HL-60 (cell line): ENCODE results near the gene KATNB1.
"Not testable (repeated sequence)": the region's sequence is repeated elsewhere in the genome, so short reads cannot be mapped to it uniquely, and the experiment has no call there.

ENCODE experiments used
- DNase-seq, 2 experiments: peaks; one replicate each; pipeline ENCODE4 v3.0.0-alpha.2; 2010 to 2020; ENCODE audit warnings: low read depth in 1 of 2, low spot score in 1 of 2
- H3K27ac ChIP-seq: fragments of 250-450 bp; sonication (Bioruptor Pico); replicated peaks from 2 replicates; pipeline ENCODE4 v1.5.1; 2020; ENCODE audit warnings: mild to moderate bottlenecking, moderate library complexity
- H3K27me3 ChIP-seq: fragments of 250-450 bp; sonication (Bioruptor Pico); 2 replicates; pipeline ENCODE4 v1.5.1; 2021; ENCODE audit warnings: mild to moderate bottlenecking, moderate library complexity; ENCODE audit not compliant: insufficient read depth, poor library complexity, severe bottlenecking
- H3K4me3 ChIP-seq: replicated peaks from 2 replicates; pipeline ENCODE4 v1.5.1; 2011; ENCODE audit warnings: mild to moderate bottlenecking, control low read depth, low read length; ENCODE audit not compliant: insufficient read depth
- CTCF ChIP-seq: IDR thresholded peaks from one replicate; pipeline ENCODE4 v1.5.1; 2011; ENCODE audit warnings: low read length, control low read depth, inconsistent platforms; ENCODE audit not compliant: insufficient read depth
- GABPA ChIP-seq: IDR thresholded peaks from 2 replicates; pipeline ENCODE4 v1.6.1; 2012; ENCODE audit warnings: low read depth
- POLR2AphosphoS5 ChIP-seq: IDR thresholded peaks from 2 replicates; pipeline ENCODE4 v1.6.1; 2012; ENCODE audit warnings: low read depth
- REST ChIP-seq: IDR thresholded peaks from 2 replicates; pipeline ENCODE4 v1.6.1; 2012; ENCODE audit warnings: low read depth; ENCODE audit not compliant: insufficient replicate concordance
- SPI1 ChIP-seq: IDR thresholded peaks from 2 replicates; pipeline ENCODE4 v1.6.1; 2012; ENCODE audit warnings: low read depth, mild to moderate bottlenecking, borderline replicate concordance

The KATNB1 gene

GRCh38 chr16:57727610-57728009, 8.0 kb upstream of the KATNB1 start:
- Histone ChIP-seq H3K4me3 (no peak overlapping the region), H3K27ac (no peak overlapping the region), H3K27me3 (no peaks in the 10 kb centered on the region)
- TF ChIP-seq POLR2AphosphoS5 = no peak
- TF ChIP-seq GABPA = no peak
- no peak for TF ChIP-seq SPI1
- no peak for TF ChIP-seq CTCF
- no peak for TF ChIP-seq REST
- no peak for DNase-seq

GRCh38 chr16:57728336-57729181, 7.0 kb upstream of the KATNB1 start:
- Histone ChIP-seq H3K27me3 (no peaks in the 10 kb centered on the region), H3K27ac (no peak overlapping the region), H3K4me3 (no peak overlapping the region)
- no peak for TF ChIP-seq REST
- TF ChIP-seq SPI1 = no peak
- TF ChIP-seq CTCF = no peak
- TF ChIP-seq GABPA = no peak
- TF ChIP-seq POLR2AphosphoS5 = no peak
- DNase-seq = no peak

- Histone ChIP-seq H3K27ac (no peak overlapping the region), H3K4me3 (no peak overlapping the region)
- TF ChIP-seq CTCF (no peak), REST (no peak), POLR2AphosphoS5 (no peak), GABPA (no peak), SPI1 (no peak)
Observed at GRCh38 chr16:57729182-57729484, 6.4 kb upstream of the KATNB1 start.

GRCh38 chr16:57729852-57730251, 5.7 kb upstream of the KATNB1 start:
- not testable (repeated sequence) for H3K4me3 ChIP-seq, H3K27me3 ChIP-seq, DNase-seq, H3K27ac ChIP-seq

More at GRCh38 chr16:57729182-57729484, 6.4 kb upstream of the KATNB1 start:
- H3K27me3 ChIP-seq = no peaks in the 10 kb centered on the region
- DNase-seq = no peak
